ENCODE data around the gene RAD54L.

Gene RAD54L

GRCh38 chr1:46268578-46268977, 21.0 kb downstream of the RAD54L start:
- no peak for TF ChIP-seq CTCF (conservative IDR thresholded peaks at IDR 0.05; ENCODE audit: low read depth)
- DNase-seq (ENCODE audit: low spot score) = no peak
- H3K27ac ChIP-seq = no peak overlapping the region
- ChIA-PET CTCF (no interaction called here), POLR2A (ENCODE audit: low non-redundant PET) (no interaction called here)

- CTCF ChIA-PET = interaction anchor here (0.6 kb wide), 1 partner anchor 8 kb away, joined by 4 read pairs; no protein-coding TSS in a partner anchor
- no peak overlapping the region for H3K27ac ChIP-seq
- no peak for DNase-seq (ENCODE audit: low spot score)
- POLR2A ChIA-PET (ENCODE audit: low non-redundant PET) = interaction anchor here (0.9 kb wide), 1 partner anchor 15 kb away, joined by 3 read pairs; no protein-coding TSS in a partner anchor
- no peak for TF ChIP-seq CTCF (conservative IDR thresholded peaks at IDR 0.05; ENCODE audit: low read depth)
Observed at GRCh38 chr1:46274225-46275029, 26.9 kb downstream of the RAD54L start.

GRCh38 chr1:46275030-46275337, 27.4 kb downstream of the RAD54L start:
- TF ChIP-seq CTCF (conservative IDR thresholded peaks at IDR 0.05; ENCODE audit: low read depth) = no peak
- POLR2A ChIA-PET (ENCODE audit: low non-redundant PET) = no interaction called here
- CTCF ChIA-PET = no interaction called here

GRCh38 chr1:46277658-46278373, 30.3 kb downstream of the RAD54L start:
- peak overlapping the region; percentile 18; the same call in 1 of the 2 replicates for H3K27ac ChIP-seq
- no peak for TF ChIP-seq CTCF (conservative IDR thresholded peaks at IDR 0.05; ENCODE audit: low read depth)
- no peak for DNase-seq (ENCODE audit: low spot score)
- ChIA-PET POLR2A (ENCODE audit: low non-redundant PET) (no interaction called here), CTCF (no interaction called here)

More at GRCh38 chr1:46275030-46275337, 27.4 kb downstream of the RAD54L start:
- H3K27ac ChIP-seq = no peak overlapping the region
- DNase-seq (ENCODE audit: low spot score) = no peak

- POLR2A ChIA-PET (ENCODE audit: low non-redundant PET) = no interaction called here
- CTCF ChIA-PET = no interaction called here
- peak overlapping the region; percentile 18 for H3K27ac ChIP-seq
- peak; percentile 27 for DNase-seq (ENCODE audit: low spot score)
- TF ChIP-seq CTCF (conservative IDR thresholded peaks at IDR 0.05; ENCODE audit: low read depth) = no peak
Observed at GRCh38 chr1:46278807-46279206, 31.2 kb downstream of the RAD54L start.

GRCh38 chr1:46280092-46280491, 32.5 kb downstream of the RAD54L start:
- TF ChIP-seq CTCF (conservative IDR thresholded peaks at IDR 0.05; ENCODE audit: low read depth) = no peak
- CTCF ChIA-PET = no interaction called here
- 0 out of 2 replicates have a peak overlapping the region, but pooled peaks have one; percentile 24 for H3K27ac ChIP-seq
- no peak for DNase-seq (ENCODE audit: low spot score)
- POLR2A ChIA-PET (ENCODE audit: low non-redundant PET) = no interaction called here

Data from RWPE1 (cell line).